HCT116 (cell line): ENCODE data around the gene LINGO3. TPM values are rescaled to one million over a fixed set of nuclear protein-coding genes. Genes with fewer than 3 reads are reported as not detected.

Experiments used
- ATAC-seq: fragments of 200-7000 bp; cut with Tn5 transposase; 2 replicates; pipeline ENCODE4 v1.9.1; 2020; ENCODE audit warnings: mild to moderate bottlenecking, moderate library complexity
- BruUV-seq: library from RNA; stranded (reverse); fragments of 400-500 nt; replicated peaks from 2 replicates; lab custom pipeline; 2021; lab: Mats Ljungman, UMichigan
- CTCF ChIA-PET: fragments of 300-600 bp; sonication (Branson Sonifier 250); formaldehyde crosslinking; loops from one replicate; lab custom pipeline; 2021; ENCODE audit warnings: antibody characterized with exemption; lab: Charles Lee
- POLR2A ChIA-PET: fragments of 300-600, 350-600 bp; sonication (Branson Sonifier 250); formaldehyde crosslinking; loops from one replicate; lab custom pipeline; 2021; ENCODE audit warnings: antibody characterized with exemption; lab: Charles Lee
- RAD21 ChIA-PET, 2 experiments: fragments of 300-600 bp; sonication (Branson Sonifier 250); formaldehyde crosslinking; loops; one replicate each; lab custom pipeline; 2023; ENCODE audit warnings: low total read pairs in 2 of 2; ENCODE audit not compliant: uncharacterized antibody in 2 of 2, unreplicated experiment in 2 of 2, low non-redundant PET in 1 of 2; lab: Charles Lee
- DNase-seq: peaks from one replicate; pipeline ENCODE4 v3.0.0-alpha.2; 2010; ENCODE audit warnings: low read depth, low spot score
- H2AFZ ChIP-seq: fragments of 200-600 bp; shearing (Covaris generic), sonication (generic); 2 replicates; pipeline ENCODE4 v1.6.1; 2017; ENCODE audit warnings: low read depth, mixed run types, mixed read lengths, antibody characterized with exemption, low read length; ENCODE audit not compliant: poor library complexity, severe bottlenecking
- H3K27ac ChIP-seq: 2 replicates; pipeline ENCODE4 v1.5.1; 2012; ENCODE audit warnings: low read depth, low read length
- H3K27me3 ChIP-seq: fragments of 200-600 bp; sonication (generic); 2 replicates; pipeline ENCODE4 v1.6.1; 2016; ENCODE audit warnings: mixed run types, low read length, mixed read lengths; ENCODE audit not compliant: insufficient read depth
- H3K36me3 ChIP-seq, 2 experiments: fragments of 200-500 bp in 1 of 2; fragments of 200-600 bp in 1 of 2; sonication (Bioruptor generic) in 1 of 2; sonication (generic) in 1 of 2; 2 replicates each; pipeline versions ENCODE4 v1.5.1 to v1.6.1; 2014 to 2016; ENCODE audit warnings: low read length in 2 of 2, inconsistent platforms in 1 of 2, mixed read lengths in 1 of 2, mixed run types in 1 of 2; ENCODE audit not compliant: insufficient read depth in 2 of 2, control insufficient read depth in 1 of 2
- H3K4me1 ChIP-seq, 2 experiments: fragments of 200-600 bp in 1 of 2; sonication (generic) in 1 of 2; 2 replicates each; pipeline versions ENCODE4 v1.5.1 to v1.6.1; 2012 to 2017; ENCODE audit warnings: low read length in 2 of 2, inconsistent platforms in 1 of 2, mild to moderate bottlenecking in 1 of 2, mixed read lengths in 1 of 2, mixed run types in 1 of 2, moderate library complexity in 1 of 2; ENCODE audit not compliant: insufficient read depth in 2 of 2, control insufficient read depth in 1 of 2
- H3K4me2 ChIP-seq: fragments of 200-600 bp; sonication (generic); 2 replicates; pipeline ENCODE4 v1.6.1; 2017; ENCODE audit warnings: mixed run types, low read length, mixed read lengths
- H3K4me3 ChIP-seq, 2 experiments: fragments of 200-600 bp in 1 of 2; sonication (generic) in 1 of 2; replicated peaks in 1 of 2; 2 replicates each; pipeline ENCODE4 v1.5.1; 2011 to 2016; ENCODE audit warnings: low read length in 2 of 2, control low read depth in 1 of 2, low read depth in 1 of 2, mild to moderate bottlenecking in 1 of 2, mixed read lengths in 1 of 2, mixed run types in 1 of 2
- H3K79me2 ChIP-seq: fragments of 200-600 bp; sonication (generic); 2 replicates; pipeline ENCODE4 v1.6.1; 2017; ENCODE audit warnings: mild to moderate bottlenecking, mixed run types, low read length, moderate library complexity, mixed read lengths; ENCODE audit not compliant: insufficient read depth
- H3K9ac ChIP-seq: fragments of 200-600 bp; sonication (generic); 2 replicates; pipeline ENCODE4 v1.6.1; 2016; ENCODE audit warnings: low read length, mixed read lengths
- H3K9me2 ChIP-seq: fragments of 200-600 bp; sonication (generic), shearing (Covaris generic); 2 replicates; pipeline ENCODE4 v1.6.1; 2017; ENCODE audit warnings: mixed run types, mild to moderate bottlenecking, moderate library complexity; ENCODE audit not compliant: insufficient read depth
- H3K9me3 ChIP-seq, 2 experiments: fragments of 200-500 bp in 1 of 2; fragments of 200-600 bp in 1 of 2; sonication (Bioruptor generic) in 1 of 2; sonication (generic) in 1 of 2; 2 replicates each; pipeline ENCODE4 v1.6.1; 2014 to 2017; ENCODE audit warnings: low read length in 2 of 2, mixed read lengths in 2 of 2, inconsistent platforms in 1 of 2, low read depth in 1 of 2, mild to moderate bottlenecking in 1 of 2, mixed run types in 1 of 2, moderate library complexity in 1 of 2; ENCODE audit not compliant: control insufficient read depth in 1 of 2, insufficient read depth in 1 of 2
- H4K20me1 ChIP-seq: fragments of 200-600 bp; sonication (generic), shearing (Covaris generic); 2 replicates; pipeline ENCODE4 v1.6.1; 2017; ENCODE audit warnings: mixed run types, mild to moderate bottlenecking, moderate library complexity; ENCODE audit not compliant: insufficient read depth
- EGR1 ChIP-seq: IDR thresholded peaks from 2 replicates; pipeline ENCODE4 v1.6.1; 2012; ENCODE audit warnings: low read depth
- ELF1 ChIP-seq: IDR thresholded peaks from 2 replicates; pipeline ENCODE4 v1.6.1; 2012; ENCODE audit warnings: low read depth, borderline replicate concordance
- EZH2phosphoT487 ChIP-seq: fragments of 200-600 bp; IDR thresholded peaks from 2 replicates; pipeline ENCODE4 v1.6.1; 2018; ENCODE audit warnings: antibody characterized with exemption, borderline replicate concordance
- JUND ChIP-seq: IDR thresholded peaks from 2 replicates; pipeline ENCODE4 v1.6.1; 2012
- POLR2AphosphoS5 ChIP-seq: IDR thresholded peaks from 2 replicates; pipeline ENCODE4 v1.6.1; 2011; ENCODE audit warnings: mild to moderate bottlenecking, low read depth, low read length, moderate library complexity
- SRF ChIP-seq: IDR thresholded peaks from 2 replicates; pipeline ENCODE4 v1.6.1; 2012; ENCODE audit warnings: low read depth
- YY1 ChIP-seq: IDR thresholded peaks from 2 replicates; pipeline ENCODE4 v1.6.1; 2011; ENCODE audit warnings: low read length, low read depth, moderate library complexity, mild to moderate bottlenecking; ENCODE audit not compliant: insufficient replicate concordance; ENCODE audit errors: extremely low read depth
- ZNF274 ChIP-seq: fragments of 200-500 bp; sonication (Bioruptor generic); IDR thresholded peaks from 2 replicates; pipeline ENCODE4 v1.6.1; 2014; ENCODE audit warnings: mild to moderate bottlenecking, low read depth, low read length, inconsistent platforms
- intact Hi-C: fragments of 100-400 bp; cut with micrococcal nuclease; formaldehyde crosslinking; loops from 2 replicates; pipeline ENCODE4 v1.10.0; 2022
- total RNA-seq: library from RNA; stranded (reverse); gene quantifications from one replicate; pipeline ENCODE4 v1.2.1, GENCODE V29; 2021; ENCODE audit not compliant: unreplicated experiment
- TF ChIP-seq, protein P1 (sequence below): IDR thresholded peaks from 2 replicates; pipeline ENCODE4 v1.6.1; 2012
- TF ChIP-seq, protein P2 (sequence below): IDR thresholded peaks from 2 replicates; pipeline ENCODE4 v1.6.1; 2011; ENCODE audit warnings: mild to moderate bottlenecking, low read length, moderate library complexity; ENCODE audit not compliant: insufficient replicate concordance; ENCODE audit errors: extremely low read depth
- TF ChIP-seq, protein P3 (sequence below): IDR thresholded peaks from 2 replicates; pipeline ENCODE4 v1.6.1; 2012; ENCODE audit warnings: low read depth

Gene LINGO3
- total RNA-seq, 1 experiment from 2014 or later: not detected

DNA sequence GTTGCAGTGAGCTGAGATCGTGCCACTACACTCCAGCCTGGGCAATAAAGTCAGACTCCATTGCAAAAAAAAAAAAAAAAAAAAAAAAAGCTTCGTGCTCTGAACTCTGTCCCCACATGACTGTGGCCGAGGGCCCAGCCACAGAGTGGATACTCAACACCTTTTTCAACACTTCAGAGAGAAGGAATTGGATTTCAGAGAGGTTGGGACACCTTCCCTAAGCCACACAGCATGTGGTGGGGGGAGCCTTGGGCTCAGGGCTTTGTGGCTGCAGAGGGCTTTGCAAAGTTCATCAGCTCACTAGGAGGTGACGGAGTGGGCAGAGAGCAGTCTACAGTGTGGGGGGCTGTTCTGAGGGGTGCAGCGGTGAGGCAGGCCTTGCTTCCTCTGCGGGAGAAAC, 11.0 kb upstream of the LINGO3 start:
- no peaks in the 10 kb centered on the region; a peak in 1 of 4 replicates for H3K9me3 ChIP-seq
- no peaks in the 10 kb centered on the region for H3K36me3 ChIP-seq
- POLR2A ChIA-PET: interaction anchor here (0.7 kb wide), 1 partner anchor 30 kb away, joined by 8 read pairs; no protein-coding TSS in a partner anchor
- H3K9ac ChIP-seq: no peak overlapping the region
- H3K27ac ChIP-seq: no peak overlapping the region
- no peak overlapping the region for H3K4me3 ChIP-seq
- intact Hi-C loops: no loop called here
- no peak for DNase-seq
- no peaks in the 10 kb centered on the region for H3K79me2 ChIP-seq
- TF ChIP-seq, protein P1, sequence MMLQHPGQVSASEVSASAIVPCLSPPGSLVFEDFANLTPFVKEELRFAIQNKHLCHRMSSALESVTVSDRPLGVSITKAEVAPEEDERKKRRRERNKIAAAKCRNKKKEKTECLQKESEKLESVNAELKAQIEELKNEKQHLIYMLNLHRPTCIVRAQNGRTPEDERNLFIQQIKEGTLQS: no peak
- TF ChIP-seq, protein P2, sequence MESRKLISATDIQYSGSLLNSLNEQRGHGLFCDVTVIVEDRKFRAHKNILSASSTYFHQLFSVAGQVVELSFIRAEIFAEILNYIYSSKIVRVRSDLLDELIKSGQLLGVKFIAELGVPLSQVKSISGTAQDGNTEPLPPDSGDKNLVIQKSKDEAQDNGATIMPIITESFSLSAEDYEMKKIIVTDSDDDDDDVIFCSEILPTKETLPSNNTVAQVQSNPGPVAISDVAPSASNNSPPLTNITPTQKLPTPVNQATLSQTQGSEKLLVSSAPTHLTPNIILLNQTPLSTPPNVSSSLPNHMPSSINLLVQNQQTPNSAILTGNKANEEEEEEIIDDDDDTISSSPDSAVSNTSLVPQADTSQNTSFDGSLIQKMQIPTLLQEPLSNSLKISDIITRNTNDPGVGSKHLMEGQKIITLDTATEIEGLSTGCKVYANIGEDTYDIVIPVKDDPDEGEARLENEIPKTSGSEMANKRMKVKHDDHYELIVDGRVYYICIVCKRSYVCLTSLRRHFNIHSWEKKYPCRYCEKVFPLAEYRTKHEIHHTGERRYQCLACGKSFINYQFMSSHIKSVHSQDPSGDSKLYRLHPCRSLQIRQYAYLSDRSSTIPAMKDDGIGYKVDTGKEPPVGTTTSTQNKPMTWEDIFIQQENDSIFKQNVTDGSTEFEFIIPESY: no peak
- TF ChIP-seq, protein P3, sequence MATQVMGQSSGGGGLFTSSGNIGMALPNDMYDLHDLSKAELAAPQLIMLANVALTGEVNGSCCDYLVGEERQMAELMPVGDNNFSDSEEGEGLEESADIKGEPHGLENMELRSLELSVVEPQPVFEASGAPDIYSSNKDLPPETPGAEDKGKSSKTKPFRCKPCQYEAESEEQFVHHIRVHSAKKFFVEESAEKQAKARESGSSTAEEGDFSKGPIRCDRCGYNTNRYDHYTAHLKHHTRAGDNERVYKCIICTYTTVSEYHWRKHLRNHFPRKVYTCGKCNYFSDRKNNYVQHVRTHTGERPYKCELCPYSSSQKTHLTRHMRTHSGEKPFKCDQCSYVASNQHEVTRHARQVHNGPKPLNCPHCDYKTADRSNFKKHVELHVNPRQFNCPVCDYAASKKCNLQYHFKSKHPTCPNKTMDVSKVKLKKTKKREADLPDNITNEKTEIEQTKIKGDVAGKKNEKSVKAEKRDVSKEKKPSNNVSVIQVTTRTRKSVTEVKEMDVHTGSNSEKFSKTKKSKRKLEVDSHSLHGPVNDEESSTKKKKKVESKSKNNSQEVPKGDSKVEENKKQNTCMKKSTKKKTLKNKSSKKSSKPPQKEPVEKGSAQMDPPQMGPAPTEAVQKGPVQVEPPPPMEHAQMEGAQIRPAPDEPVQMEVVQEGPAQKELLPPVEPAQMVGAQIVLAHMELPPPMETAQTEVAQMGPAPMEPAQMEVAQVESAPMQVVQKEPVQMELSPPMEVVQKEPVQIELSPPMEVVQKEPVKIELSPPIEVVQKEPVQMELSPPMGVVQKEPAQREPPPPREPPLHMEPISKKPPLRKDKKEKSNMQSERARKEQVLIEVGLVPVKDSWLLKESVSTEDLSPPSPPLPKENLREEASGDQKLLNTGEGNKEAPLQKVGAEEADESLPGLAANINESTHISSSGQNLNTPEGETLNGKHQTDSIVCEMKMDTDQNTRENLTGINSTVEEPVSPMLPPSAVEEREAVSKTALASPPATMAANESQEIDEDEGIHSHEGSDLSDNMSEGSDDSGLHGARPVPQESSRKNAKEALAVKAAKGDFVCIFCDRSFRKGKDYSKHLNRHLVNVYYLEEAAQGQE: no peak
- no peak for TF ChIP-seq EGR1
- no peak for TF ChIP-seq ZNF274
- TF ChIP-seq JUND: no peak
- no peak for TF ChIP-seq POLR2AphosphoS5
- TF ChIP-seq SRF: no peak
- TF ChIP-seq YY1: no peak
- no peak for TF ChIP-seq ELF1
- no peak for TF ChIP-seq EZH2phosphoT487
- H3K9me2 ChIP-seq: no peaks in the 10 kb centered on the region
- H3K27me3 ChIP-seq: no peaks in the 10 kb centered on the region
- RAD21 ChIA-PET: no interaction called here
- H4K20me1 ChIP-seq: no peaks in the 10 kb centered on the region
- no peaks in the 10 kb centered on the region for H3K4me1 ChIP-seq
- no peak for ATAC-seq
- BruUV-seq: no TSS peak
- no peak overlapping the region for H2AFZ ChIP-seq
- CTCF ChIA-PET: no interaction called here
- H3K4me2 ChIP-seq: no peak overlapping the region
